Stimulated activated CD8-positive, alpha-beta memory T cell treated with anti-CD3 and anti-CD28 coated beads, Interleukin-7, amount 100 ng/mL, for 1 hour (primary cell): ENCODE data around the gene KCNAB1.

Experiments used
- DNase-seq, 2 donors: peaks; one replicate each; pipeline ENCODE4 v3.0.0-alpha.2; 2020; ENCODE audit warnings: low read depth in 2 of 2

KCNAB1 gene

GRCh38 chr3:156489462-156489911, 369.1 kb downstream of the KCNAB1 start:
- DNase-seq: no peak

DNA sequence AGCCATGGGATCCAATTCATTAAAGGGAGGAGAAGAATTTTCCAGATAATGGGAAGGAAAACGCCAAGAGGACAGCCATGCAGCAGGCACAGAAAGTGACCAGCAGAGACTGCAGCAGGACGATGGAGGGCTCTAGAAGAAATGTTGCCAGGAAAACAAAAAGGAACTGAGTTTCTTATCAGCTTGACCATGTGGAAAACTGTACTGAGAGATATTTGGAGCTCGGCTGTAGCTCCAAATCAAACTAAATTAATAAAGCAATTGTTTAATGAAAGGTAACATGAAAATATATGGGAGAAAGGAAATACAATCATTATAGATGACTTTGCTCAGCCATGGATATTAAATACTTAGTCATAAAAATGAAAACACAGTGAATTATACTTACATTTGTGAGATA, 370.8 kb downstream of the KCNAB1 start:
- DNase-seq: no peak

DNA sequence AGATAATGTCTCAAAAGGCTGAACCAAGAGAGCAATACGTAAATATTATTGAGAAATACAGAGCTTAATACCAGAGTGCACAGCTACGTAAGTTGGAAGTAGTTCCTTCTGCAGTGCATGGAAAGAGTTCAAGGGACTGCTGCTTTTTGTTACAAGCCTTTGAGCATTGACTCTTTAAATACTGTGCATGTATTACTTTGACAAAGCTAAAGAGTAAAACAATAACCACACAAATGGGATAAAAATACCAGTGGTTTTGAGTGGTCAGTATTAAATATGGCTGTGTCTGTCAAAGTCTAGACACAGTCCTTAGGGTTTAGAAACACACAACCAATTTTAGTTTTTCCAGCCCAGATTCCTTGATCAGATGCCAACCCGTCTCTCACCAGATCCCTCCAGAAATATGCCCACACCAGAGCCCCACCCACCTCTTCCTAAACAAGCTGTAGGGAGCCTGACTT, 372.5 kb downstream of the KCNAB1 start:
- no peak for DNase-seq

- DNase-seq: no peak
These were observed 373.5 kb downstream of the KCNAB1 start for GRCh38 chr3:156493887-156494286.

- DNase-seq: no peak
These were observed 375.4 kb downstream of the KCNAB1 start for GRCh38 chr3:156495816-156496215.

DNA sequence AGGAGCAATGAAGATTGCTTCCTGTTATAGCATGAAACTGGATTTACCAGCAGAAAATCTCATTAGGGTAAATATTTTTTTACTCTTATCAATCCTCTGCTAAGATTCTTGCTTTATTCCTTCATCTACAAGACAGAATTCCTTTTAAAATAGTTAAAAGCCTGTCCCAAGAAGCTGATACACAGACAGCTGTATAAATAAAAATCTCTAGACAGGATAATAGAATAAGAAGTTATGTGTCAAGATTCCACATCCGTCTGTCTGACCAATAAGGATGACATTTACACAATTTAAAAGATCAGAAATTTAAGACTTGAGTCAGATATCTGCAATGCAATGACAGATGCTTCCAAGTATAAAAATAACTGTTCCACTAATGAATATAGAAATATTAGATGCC, 376.9 kb downstream of the KCNAB1 start:
- no peak for DNase-seq

DNA sequence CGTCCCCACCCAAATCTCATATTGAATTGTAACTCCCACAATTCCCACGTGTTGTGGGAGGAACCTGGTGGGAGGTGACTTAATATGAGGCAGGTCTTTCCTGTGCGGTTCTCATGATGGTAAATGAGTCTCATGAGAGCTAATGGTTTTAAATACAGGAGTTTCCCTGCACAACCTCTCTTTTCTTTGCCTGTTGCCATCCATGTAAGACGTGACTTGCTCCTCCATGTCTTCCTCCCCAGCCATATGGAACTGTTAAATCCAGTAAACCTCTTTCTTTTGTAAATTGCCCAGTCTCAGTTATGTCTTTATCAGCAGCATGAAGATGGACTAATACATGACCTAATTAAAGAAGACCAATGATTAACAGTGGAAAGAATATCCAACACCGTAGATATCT, 377.9 kb downstream of the KCNAB1 start:
- DNase-seq: no peak

DNA sequence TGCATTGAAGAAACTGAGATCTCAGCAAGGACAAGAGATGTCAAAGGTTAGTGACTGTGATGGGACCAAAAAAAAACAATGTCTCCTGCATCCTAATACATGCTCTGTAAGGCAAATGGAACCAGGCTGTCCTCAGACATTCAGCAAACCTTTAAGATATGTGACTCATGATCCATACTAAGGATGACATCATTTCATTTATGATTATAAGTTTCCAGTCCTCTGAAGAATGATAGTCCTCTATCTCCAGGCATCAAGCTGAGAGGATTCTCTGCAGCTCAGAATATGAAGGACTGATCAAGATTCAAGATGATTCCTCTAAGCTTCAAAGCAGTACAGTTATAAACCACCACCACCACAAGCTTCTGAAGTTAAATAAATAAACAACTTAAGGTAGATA, 386.9 kb downstream of the KCNAB1 start:
- DNase-seq: no peak

GRCh38 chr3:156509189-156510174, 389.1 kb downstream of the KCNAB1 start:
- no peak for DNase-seq

DNA sequence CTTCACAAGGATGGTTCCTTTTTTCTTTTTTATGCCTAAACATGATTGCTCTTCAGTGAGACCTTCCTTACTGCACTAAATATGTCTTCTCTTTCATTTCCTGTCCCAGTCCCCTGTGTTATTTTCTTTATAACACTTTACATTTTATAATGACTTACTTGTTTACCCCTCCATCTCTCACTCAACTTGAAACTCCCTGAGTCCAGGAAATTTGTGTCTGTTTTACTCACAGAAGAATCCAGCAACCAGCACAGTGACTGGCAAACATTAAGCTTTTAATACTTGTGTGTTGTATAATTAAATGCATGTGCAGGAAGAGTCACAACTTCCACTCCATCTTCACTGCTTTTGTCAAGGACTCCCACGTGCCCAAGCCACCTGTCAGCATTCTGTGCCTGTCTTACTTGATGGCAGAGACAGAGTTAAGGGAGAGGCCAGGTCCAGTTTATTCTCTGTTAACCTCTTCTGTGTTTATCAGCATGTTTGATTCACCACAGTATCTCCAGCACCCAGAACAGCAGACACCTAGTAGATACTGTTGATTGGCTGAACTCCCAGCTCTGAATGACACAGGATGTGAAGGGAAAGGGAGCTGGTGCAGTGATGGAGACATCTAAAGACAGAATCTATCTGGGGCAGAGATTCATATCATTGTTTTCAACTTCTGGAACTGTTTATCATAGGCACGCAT, 391.8 kb downstream of the KCNAB1 start:
- no peak for DNase-seq

DNA sequence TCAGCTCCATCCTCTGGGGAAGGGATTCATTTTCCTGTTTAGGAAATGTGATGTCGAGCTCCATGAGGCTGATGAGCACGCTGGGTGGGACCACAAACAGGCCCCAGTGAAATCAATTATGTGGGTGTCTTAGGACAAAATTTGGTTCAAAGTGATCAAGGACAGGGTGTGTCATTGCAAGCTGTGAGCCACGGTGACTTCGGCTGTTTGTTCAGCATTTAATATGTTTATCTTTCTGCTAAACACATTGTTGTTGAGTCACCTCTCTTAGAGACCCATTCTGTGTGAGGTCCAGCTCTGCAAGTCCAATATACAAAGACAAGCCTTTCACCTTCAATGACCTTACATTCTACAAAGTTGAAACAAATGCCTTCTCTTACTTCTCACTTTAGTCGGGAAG, 393.2 kb downstream of the KCNAB1 start:
- no peak for DNase-seq

- DNase-seq: no peak
These were observed 395.9 kb downstream of the KCNAB1 start for GRCh38 chr3:156516284-156516683.

- no peak for DNase-seq
These were observed 396.6 kb downstream of the KCNAB1 start for GRCh38 chr3:156516961-156517360.

- no peak for DNase-seq
These were observed 398.3 kb downstream of the KCNAB1 start for GRCh38 chr3:156518726-156519125.

GRCh38 chr3:156519758-156520162, 399.4 kb downstream of the KCNAB1 start:
- no peak for DNase-seq

- DNase-seq: no peak
These were observed 402.3 kb downstream of the KCNAB1 start for GRCh38 chr3:156522673-156523072.

DNA sequence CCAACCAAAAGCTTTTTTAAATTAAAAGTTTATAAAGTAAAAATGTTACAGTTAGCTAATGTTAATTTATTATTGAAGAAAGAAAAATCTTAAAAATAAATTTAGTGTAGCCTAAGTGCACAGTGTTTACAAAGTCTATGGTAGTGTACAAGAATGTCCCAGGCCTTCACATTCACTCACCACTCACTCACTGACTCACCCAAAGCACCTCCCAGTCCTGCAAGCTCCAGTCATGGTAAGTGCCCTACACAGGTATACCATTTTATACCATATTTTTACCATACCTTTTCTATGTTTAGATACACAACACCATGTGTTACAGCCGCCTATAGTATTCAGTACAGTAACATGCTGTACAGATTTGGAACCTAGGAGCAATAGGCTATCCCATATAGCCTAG, 405.4 kb downstream of the KCNAB1 start:
- no peak for DNase-seq

- DNase-seq: no peak
These were observed 406.7 kb downstream of the KCNAB1 start for GRCh38 chr3:156527060-156527459.

DNA sequence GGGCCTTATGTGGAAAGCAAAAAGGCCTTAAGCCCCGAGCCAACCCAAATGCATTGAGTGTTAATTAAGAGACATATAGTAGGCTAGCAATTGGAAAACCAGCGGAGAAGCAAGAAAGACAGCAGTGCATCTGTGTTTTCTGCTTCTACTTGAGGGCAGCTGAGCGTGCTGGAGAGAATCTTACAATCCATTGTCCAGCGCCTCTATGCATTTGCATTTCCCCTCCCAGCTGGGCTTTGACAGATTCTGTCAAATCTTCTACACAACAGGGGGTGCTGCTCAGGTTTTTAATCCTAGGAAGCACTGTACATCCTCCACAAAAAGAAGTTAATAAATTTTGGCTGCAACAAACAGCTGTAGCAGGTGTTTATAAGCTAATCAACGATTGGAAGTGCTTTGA, 410.6 kb downstream of the KCNAB1 start:
- no peak for DNase-seq

DNA sequence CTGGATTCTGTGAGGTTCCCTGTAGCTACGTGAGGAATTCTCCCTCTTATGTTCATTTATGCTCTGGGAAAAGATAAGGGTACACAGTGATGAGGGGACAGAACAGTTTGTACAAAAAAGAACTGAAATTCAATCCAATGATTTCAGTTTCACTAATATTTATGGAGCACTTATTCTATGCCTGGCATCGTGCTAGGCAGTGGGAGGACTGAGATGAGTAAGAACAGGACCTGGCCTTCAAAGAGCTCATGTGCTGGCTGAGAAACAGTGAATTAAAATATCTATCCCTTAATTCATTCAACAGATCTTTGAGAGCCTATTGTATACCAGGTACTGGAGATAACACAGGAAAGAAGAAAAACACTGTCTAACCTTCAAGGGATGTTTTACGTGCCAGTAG, 412.4 kb downstream of the KCNAB1 start:
- DNase-seq: no peak

DNA sequence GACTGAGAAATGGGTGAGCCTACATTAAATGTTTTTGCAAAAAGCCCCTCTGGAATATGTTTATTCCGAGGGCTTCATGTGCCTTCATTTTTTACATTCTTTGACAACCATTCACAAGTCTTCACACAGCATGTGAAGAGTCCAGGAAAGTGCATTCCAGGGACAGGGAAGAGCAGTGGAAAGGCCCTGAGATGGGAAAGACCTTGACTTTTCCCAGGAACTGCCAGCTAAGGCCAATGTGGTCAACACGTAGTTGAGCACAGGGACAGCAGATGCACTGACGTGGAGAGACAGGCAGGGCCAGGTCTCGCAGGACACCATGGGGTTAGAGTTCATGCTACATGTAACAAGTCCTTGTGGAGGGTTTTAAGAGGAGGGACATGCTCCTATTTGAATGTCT, 412.8 kb downstream of the KCNAB1 start:
- no peak for DNase-seq

GRCh38 chr3:156535162-156535627, 414.8 kb downstream of the KCNAB1 start:
- DNase-seq: no peak

GRCh38 chr3:156535798-156536197, 415.4 kb downstream of the KCNAB1 start:
- no peak for DNase-seq
